GM19351 (cell line): ENCODE results near the gene IPO11.
"Not testable (repeated sequence)": the region's sequence is repeated elsewhere in the genome, so short reads cannot be mapped to it uniquely, and the experiment has no call there.

Source experiments
- ATAC-seq: cut with Tn5 transposase; IDR thresholded peaks from one replicate; pipeline ENCODE4 v1.9.1; 2021; ENCODE audit warnings: mild to moderate bottlenecking, moderate library complexity; ENCODE audit not compliant: unreplicated experiment

Gene IPO11

GRCh38 chr5:62565740-62566139, 153.2 kb downstream of the IPO11 start:
- ATAC-seq = not testable (repeated sequence)

DNA sequence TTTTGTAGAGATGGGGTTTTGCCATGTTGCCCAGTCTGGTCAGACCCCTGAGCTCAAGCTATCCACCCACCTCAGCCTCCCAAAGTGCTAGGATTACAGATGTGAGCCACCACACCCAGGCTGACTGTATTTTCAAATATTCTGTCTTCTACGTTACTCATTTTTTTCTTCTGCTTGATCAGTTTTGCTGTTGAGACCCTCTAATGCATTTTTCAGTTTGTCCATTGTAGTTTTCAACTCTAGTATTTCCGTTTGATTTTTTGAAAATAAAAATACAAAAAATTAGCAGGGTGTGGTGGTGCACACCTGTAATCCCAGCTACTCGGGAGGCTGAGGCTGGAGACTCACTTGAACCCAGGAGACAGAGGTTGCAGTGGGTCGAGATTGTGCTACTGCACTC, 155.6 kb downstream of the IPO11 start:
- ATAC-seq = no peak

- ATAC-seq = no peak
Measured at GRCh38 chr5:62568800-62569432, 156.4 kb downstream of the IPO11 start.

- no peak for ATAC-seq
Measured at GRCh38 chr5:62569470-62569869, 156.9 kb downstream of the IPO11 start.

DNA sequence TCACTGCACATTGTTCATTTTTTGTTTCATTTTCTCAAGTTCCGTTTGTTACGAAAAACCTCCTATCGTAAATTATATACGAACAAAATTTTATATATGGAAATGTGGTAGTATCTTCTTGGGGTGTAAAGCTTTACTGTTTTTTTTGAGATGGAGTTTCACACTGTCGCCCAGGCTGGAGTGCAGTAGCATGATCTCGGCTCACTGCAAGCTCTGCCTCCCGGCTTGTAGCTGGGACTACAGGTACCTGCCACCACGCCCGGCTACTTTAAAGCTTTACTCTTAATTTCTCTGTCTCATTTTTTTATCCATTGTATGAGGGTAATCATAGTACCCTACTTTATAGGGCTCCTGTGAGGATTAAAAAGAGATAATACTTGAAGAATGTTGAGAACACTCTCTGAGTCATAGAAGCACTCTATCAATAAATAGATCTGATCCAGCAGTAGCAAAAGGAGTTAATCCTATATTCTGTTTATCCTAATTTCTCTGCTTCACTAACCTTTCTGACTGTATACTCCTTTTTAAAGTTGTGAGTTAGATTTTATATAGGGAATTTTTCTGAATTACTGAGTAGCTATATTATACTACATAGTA, 160.5 kb downstream of the IPO11 start:
- ATAC-seq = no peak

- ATAC-seq = peak; percentile 68
Measured at GRCh38 chr5:62574599-62574998, 162.0 kb downstream of the IPO11 start.

- ATAC-seq = no peak
Measured at GRCh38 chr5:62575066-62575465, 162.5 kb downstream of the IPO11 start.

DNA sequence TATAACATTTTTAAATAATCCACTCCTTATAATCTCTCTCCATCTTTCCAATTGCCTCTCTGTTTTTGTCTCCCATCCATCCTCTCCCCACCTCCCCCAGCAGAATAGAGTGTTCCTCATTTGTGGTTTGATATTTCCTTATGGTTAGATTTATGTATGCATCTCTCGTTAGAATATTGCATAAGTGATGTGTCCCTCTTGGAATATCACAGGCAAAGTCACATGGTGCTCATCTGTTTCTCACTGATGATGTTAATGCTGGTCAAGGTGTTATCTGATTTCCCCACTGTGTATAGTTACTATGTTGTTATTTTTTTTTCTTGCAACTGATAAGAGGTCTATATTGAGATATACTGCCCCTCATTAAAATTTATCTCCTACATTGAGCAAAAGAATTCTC, 162.9 kb downstream of the IPO11 start:
- no peak for ATAC-seq

- ATAC-seq = no peak
Measured at GRCh38 chr5:62576570-62577170, 164.1 kb downstream of the IPO11 start.

- no peak for ATAC-seq
Measured at GRCh38 chr5:62577488-62577887, 164.9 kb downstream of the IPO11 start.

GRCh38 chr5:62578540-62578939, 166.0 kb downstream of the IPO11 start, which contains the start of gene LRRC70:
Gene LRRC70 (plus strand): TSS chr5:62578819. CDS start chr5:62579439, 620 bp downstream.
- peak; percentile 90 for ATAC-seq

DNA sequence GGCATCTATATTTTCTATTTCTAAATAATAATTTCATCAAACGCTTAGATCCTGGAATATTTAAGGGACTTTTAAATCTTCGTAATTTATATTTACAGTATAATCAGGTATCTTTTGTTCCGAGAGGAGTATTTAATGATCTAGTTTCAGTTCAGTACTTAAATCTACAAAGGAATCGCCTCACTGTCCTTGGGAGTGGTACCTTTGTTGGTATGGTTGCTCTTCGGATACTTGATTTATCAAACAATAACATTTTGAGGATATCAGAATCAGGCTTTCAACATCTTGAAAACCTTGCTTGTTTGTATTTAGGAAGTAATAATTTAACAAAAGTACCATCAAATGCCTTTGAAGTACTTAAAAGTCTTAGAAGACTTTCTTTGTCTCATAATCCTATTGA, 167.2 kb downstream of the IPO11 start:
- no peak for ATAC-seq

DNA sequence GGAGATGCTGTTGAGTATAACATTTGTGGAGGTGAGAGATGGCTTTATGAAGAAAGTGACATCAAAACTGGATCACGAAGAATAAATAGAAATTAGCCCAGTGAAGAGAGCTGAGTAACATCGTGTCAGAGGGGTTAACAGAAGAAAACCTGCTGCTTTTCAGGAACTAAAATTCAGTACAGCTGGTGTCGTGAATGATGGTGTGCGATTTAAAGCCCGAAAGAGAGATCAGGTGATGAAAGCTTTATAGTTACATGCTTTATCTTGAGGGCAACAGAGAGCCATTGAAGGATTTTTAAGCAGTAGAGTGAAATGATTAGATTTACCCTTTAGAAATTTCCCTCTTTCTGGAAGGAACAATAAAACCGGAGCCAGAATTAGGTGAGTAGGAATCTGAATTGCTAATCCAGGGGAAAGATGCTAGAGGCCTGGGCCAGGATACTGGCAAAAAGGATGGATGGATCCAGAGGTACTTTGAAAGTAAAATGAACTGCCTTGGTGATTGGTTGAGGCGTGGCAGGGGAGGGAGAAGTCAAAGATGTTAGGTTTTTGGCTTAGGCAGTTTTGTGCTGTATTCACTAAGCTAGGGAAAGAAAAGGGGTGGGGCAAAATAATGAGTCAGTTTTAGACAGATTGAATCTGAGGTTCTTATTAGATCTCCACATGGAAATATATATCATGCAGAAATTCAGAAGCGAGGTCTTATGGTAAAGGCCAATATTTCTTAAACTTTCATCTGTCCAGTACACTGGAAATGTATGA, 169.5 kb downstream of the IPO11 start:
- no peak for ATAC-seq

GRCh38 chr5:62584391-62584790, 171.8 kb downstream of the IPO11 start:
- no peak for ATAC-seq

- ATAC-seq = no peak
Measured at GRCh38 chr5:62585306-62585705, 172.7 kb downstream of the IPO11 start.

DNA sequence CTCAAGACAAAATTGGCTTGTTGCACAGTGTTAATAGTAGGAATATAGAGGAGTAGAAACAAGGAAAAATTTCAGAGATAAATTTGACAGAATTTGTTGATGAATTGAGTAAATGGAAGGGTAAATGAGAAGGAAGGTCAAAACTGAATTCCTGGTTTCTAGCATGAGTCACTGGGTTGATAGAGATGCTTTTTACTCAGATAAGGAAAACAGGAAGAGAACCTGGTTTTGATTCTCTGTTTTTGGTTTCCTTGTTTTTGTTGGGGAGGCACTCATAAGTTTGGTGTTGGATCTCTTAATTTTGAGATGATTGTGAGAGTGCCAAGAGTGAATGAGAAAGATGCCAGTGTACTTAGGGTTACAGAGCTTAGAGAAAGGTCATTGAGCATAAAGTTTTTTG, 173.2 kb downstream of the IPO11 start:
- no peak for ATAC-seq

GRCh38 chr5:62587737-62588136, 175.2 kb downstream of the IPO11 start:
- no peak for ATAC-seq

DNA sequence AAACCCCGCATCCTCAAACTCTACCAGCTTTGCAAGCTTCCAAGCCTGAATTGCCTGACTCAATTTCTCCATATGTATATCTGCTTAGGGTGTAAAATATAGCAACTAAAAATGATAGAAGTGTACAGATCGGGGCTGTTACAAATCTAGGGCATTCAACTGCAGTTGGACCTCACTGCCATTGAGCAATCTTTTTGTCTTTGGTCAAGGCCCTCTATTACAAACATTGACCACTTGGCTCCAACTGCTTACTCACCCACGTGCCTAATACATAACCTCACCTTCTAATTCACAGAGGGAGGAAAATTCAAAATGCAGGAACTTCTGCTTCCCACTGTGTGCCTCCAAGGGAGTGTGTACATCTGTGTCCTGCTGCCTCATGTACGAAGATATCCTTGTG, 176.1 kb downstream of the IPO11 start:
- ATAC-seq = no peak

DNA sequence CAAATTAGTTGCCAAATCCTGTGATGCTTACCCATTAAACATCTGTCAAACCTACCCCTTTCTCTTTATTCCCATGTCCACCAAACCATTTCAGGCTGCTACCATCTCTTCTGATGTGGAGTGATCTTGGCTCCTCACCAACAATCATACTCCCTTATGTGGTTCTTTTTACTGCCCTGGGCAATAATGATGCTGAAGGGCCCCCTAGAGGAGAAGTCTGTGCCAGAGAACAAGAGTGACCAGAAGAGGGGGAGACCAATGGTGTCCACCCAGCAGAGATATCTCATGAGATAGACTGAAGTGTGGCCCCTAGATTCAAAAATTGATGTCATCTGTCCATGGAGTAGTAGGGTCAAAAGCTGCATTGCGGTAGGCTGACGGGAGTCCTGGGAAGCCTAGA, 176.9 kb downstream of the IPO11 start:
- no peak for ATAC-seq

DNA sequence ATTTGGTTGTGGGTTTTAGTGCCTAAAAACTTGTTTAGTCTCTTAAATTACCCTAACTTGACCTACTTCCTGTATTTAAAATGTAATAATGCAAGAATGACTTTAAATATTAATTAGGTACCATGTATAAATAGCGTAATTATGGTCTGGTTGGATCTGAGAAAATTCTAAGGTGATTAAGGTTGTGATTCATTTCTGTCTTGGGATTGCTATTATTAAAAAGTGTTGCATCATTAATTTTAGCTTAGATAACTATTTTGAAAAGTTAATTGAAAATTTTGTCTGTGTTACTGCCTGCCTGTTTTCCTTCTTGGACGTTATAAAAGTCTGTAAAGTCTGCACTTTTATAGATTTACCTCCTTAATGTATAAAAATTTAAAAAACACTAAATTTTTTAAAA, 177.8 kb downstream of the IPO11 start:
- no peak for ATAC-seq

GRCh38 chr5:62592558-62592957, 180.0 kb downstream of the IPO11 start:
- ATAC-seq = no peak

DNA sequence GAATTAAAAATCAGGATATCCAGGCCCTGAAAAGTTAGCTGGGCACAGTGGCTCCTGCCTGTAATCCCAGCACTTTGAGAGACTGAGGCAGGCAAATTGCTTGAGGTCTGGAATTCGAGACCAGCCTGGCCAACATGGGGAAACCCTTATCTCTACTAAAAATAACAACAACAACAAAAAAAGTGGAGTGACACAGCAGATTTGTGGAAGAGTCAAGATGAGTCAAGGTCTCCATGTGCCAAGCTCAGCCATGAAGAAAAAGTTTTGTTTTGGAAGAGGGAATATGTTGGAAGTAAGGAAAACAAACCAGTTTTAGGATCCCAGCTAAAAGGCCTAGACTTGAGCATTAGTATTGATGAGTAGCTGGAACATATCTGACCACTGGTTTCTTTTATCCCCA, 180.8 kb downstream of the IPO11 start:
- ATAC-seq = no peak
